ENCODE data around the gene POLR1E.

Gene POLR1E

GRCh38 chr9:37446401-37446800, 39.3 kb upstream of the POLR1E start:
- Histone ChIP-seq H2AFZ (ENCODE audit: low read depth, low read length) (no peak overlapping the region), H3K4me1 (ENCODE audit: insufficient read depth, low read length) (no peaks in the 10 kb centered on the region), H3K4me3 (ENCODE audit: low read depth in 1 of 2, low read length in 2 of 2) (no peak overlapping the region), H4K20me1 (ENCODE audit: insufficient read depth, low read length) (peaks cover 17% of the 10 kb centered on the region), H3K36me3 (ENCODE audit: insufficient read depth, low read length) (peaks cover 19% of the 10 kb centered on the region), H3K9me3 (ENCODE audit: insufficient read depth, low read length, severe bottlenecking) (no peaks in the 10 kb centered on the region), H3K4me2 (ENCODE audit: insufficient read depth, low read length) (no peak overlapping the region), H3K27me3 (ENCODE audit: insufficient read depth, low read length, poor library complexity) (no peaks in the 10 kb centered on the region), H3K27ac (ENCODE audit: low read length) (no peak overlapping the region), H3K9ac (ENCODE audit: low read depth, low read length) (no peak overlapping the region), H3K79me2 (ENCODE audit: insufficient read depth, low read length) (peaks cover 65% of the 10 kb centered on the region)
- DNase-seq (no peak), ATAC-seq (ENCODE audit: insufficient read depth, low read depth) (no peak)
- TF ChIP-seq EZH2 (IDR thresholded peaks at IDR 0.05; ENCODE audit: borderline replicate concordance, low read depth, low read length, severe bottlenecking) (no peak), CTCF (IDR thresholded peaks at IDR 0.05; ENCODE audit: borderline replicate concordance, extremely low read depth, low read length, poor library complexity, severe bottlenecking) (no peak)

GRCh38 chr9:37447111-37447510, 38.6 kb upstream of the POLR1E start:
- H4K20me1 ChIP-seq (ENCODE audit: insufficient read depth, low read length) = peaks cover 15% of the 10 kb centered on the region
- TF ChIP-seq CTCF (IDR thresholded peaks at IDR 0.05; ENCODE audit: borderline replicate concordance, extremely low read depth, low read length, poor library complexity, severe bottlenecking) = no peak
- no peak for TF ChIP-seq EZH2 (IDR thresholded peaks at IDR 0.05; ENCODE audit: borderline replicate concordance, low read depth, low read length, severe bottlenecking)
- no peaks in the 10 kb centered on the region for H3K9me3 ChIP-seq (ENCODE audit: insufficient read depth, low read length, severe bottlenecking)

GRCh38 chr9:37449862-37450632, 35.7 kb upstream of the POLR1E start:
- H4K20me1 ChIP-seq (ENCODE audit: insufficient read depth, low read length) = peaks cover 29% of the 10 kb centered on the region; the same call in 1 of the 2 replicates
- no peak overlapping the region for H3K4me3 ChIP-seq (ENCODE audit: low read depth in 1 of 2, low read length in 2 of 2)
- H3K4me2 ChIP-seq (ENCODE audit: insufficient read depth, low read length) = no peak overlapping the region
- peaks cover 4% of the 10 kb centered on the region; the same call in 1 of the 2 replicates for H3K36me3 ChIP-seq (ENCODE audit: insufficient read depth, low read length)
- H3K27ac ChIP-seq (ENCODE audit: low read length) = no peak overlapping the region
- peaks cover 83% of the 10 kb centered on the region for H3K79me2 ChIP-seq (ENCODE audit: insufficient read depth, low read length)
- no peaks in the 10 kb centered on the region for H3K9me3 ChIP-seq (ENCODE audit: insufficient read depth, low read length, severe bottlenecking)
- no peak for ATAC-seq (ENCODE audit: insufficient read depth, low read depth)
- H2AFZ ChIP-seq (ENCODE audit: low read depth, low read length) = no peak overlapping the region
- H3K4me1 ChIP-seq (ENCODE audit: insufficient read depth, low read length) = no peaks in the 10 kb centered on the region
- H3K27me3 ChIP-seq (ENCODE audit: insufficient read depth, low read length, poor library complexity) = no peaks in the 10 kb centered on the region
- TF ChIP-seq EZH2 (IDR thresholded peaks at IDR 0.05; ENCODE audit: borderline replicate concordance, low read depth, low read length, severe bottlenecking) = no peak
- no peak for TF ChIP-seq CTCF (IDR thresholded peaks at IDR 0.05; ENCODE audit: borderline replicate concordance, extremely low read depth, low read length, poor library complexity, severe bottlenecking)
- DNase-seq = no peak
- H3K9ac ChIP-seq (ENCODE audit: low read depth, low read length) = no peak overlapping the region

More at GRCh38 chr9:37447111-37447510, 38.6 kb upstream of the POLR1E start:
- H3K9ac ChIP-seq (ENCODE audit: low read depth, low read length) = no peak overlapping the region
- H3K27me3 ChIP-seq (ENCODE audit: insufficient read depth, low read length, poor library complexity) = no peaks in the 10 kb centered on the region
- DNase-seq (no peak), ATAC-seq (ENCODE audit: insufficient read depth, low read depth) (no peak)
- no peak overlapping the region for H3K4me2 ChIP-seq (ENCODE audit: insufficient read depth, low read length)
- no peak overlapping the region for H3K4me3 ChIP-seq (ENCODE audit: low read depth in 1 of 2, low read length in 2 of 2)
- H2AFZ ChIP-seq (ENCODE audit: low read depth, low read length) = no peak overlapping the region
- H3K36me3 ChIP-seq (ENCODE audit: insufficient read depth, low read length) = peaks cover 12% of the 10 kb centered on the region
- no peaks in the 10 kb centered on the region for H3K4me1 ChIP-seq (ENCODE audit: insufficient read depth, low read length)
- H3K27ac ChIP-seq (ENCODE audit: low read length) = no peak overlapping the region
- peaks cover 72% of the 10 kb centered on the region for H3K79me2 ChIP-seq (ENCODE audit: insufficient read depth, low read length)

All from DND-41 (cell line).